CD1c-positive myeloid dendritic cell (primary cell): ENCODE measurements around the gene BCOR.

Source experiments
- DNase-seq: peaks from one replicate; pipeline ENCODE4 v3.0.0-alpha.2; 2016; ENCODE audit errors: extremely low spot score

Gene BCOR

DNA sequence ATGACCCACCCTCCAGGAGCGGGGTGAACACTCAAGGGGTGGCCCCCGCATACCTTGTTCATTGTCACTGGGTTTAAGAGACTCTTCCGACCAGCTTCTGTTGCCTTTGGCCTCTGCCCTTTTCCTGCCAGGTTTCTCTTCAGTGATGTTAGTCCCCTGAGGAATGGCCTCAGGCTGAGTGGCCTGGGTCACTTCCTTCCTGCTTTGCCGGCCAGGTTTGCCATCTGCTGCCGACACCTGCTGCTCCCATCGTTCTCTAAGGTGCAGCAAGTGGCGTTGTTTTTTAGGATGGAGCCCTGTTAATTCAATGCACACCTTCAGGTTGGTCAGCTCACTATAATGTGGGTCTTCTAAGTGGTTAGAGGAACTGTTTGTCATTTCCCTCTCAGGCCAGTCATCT lies 34.2 kb downstream of the BCOR start:
- no peak for DNase-seq

GRCh38 chrX:40062525-40063155 lies 35.1 kb downstream of the BCOR start:
- DNase-seq = no peak

GRCh38 chrX:40061871-40062524 lies 35.8 kb downstream of the BCOR start:
- no peak for DNase-seq

- no peak for DNase-seq
These were observed 36.8 kb downstream of the BCOR start for GRCh38 chrX:40061005-40061404.

GRCh38 chrX:40060356-40060845 lies 37.4 kb downstream of the BCOR start:
- DNase-seq = no peak

DNA sequence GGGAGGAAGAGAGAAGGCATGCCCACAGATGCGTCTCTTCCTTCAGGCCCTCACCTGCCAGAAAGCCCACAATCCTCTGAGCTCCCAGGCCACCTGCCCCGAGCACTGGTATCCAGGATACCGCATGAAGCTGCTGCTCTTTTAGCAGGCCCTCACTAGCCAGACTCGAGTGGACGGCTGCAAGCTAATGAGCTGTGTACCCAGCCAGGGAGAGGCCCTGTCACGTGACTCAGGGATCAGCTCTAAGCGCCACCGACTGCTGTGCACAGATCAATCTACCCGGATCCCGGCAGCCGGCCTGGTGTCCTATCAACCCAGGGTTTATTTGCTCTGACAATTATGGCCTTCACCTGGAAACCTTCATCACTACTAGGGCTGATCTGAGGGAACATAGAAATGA lies 39.0 kb downstream of the BCOR start:
- DNase-seq = no peak

GRCh38 chrX:40057405-40057804 lies 40.4 kb downstream of the BCOR start:
- DNase-seq = no peak

GRCh38 chrX:40056420-40056819 lies 41.3 kb downstream of the BCOR start:
- DNase-seq = peak; percentile 7

GRCh38 chrX:40055495-40055894 lies 42.3 kb downstream of the BCOR start:
- no peak for DNase-seq

DNA sequence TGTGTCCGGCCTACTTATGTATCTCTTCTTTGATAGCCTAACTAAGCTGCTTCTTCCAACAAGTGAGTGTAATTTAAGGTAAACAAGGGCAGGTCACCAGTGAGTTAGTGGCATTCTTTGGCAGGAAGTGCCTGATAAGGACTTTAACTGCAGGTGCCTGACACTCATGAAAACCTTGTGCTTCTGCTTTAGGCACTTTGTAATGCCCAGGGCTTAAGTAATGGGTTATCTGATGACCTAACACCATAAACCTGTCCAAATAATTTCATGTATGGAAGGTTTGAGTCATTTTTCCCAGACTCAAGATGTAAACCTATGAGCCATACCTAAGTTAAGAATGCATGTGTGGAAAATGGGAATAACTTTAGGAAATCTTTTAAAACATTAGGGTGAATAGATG lies 43.0 kb downstream of the BCOR start:
- DNase-seq = no peak

DNA sequence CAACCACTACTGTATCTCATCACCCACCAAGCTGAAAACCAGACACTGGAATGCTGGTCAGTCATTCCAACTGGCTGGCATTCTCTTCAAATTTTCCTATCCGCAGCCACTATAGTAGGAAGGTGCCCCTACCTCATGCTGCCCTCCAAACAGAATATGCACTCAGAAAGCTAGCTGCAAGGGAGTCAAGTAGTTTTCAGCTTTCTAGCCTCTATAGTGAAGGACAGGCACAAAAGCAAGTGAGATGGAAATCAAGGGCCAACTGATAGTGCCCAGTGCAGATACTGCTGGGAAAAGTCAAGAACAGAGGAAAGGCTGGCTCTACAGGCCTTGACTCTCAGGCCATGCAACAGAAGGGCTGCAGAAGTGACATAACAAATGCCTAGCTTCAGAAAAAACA lies 47.2 kb downstream of the BCOR start:
- no peak for DNase-seq

DNA sequence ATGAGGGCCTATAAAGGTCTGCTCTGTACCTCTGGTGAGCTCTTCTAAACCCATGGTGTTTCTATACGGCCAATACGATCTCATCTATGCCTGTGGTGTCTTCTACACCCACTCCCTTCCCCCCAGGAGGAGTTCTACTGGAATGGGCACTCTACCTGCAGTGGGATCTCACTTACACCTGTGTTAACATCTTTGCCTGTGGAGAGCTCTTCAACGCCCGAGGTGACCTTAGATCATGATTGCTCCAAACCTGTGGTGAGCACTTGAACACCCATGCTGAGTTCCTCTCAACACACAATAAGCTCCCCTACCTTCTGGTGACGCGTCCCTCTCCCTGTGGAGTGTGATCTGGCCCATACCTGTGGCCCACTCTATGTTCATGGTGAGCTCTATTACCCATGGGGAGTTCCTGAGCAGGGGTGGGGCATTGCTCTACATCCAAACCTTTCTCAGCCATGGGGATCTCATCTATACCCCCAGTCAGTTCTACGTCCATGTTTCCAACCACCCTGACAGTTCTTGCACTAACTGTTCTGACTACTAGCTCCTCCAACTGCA lies 48.6 kb downstream of the BCOR start:
- no peak for DNase-seq

DNA sequence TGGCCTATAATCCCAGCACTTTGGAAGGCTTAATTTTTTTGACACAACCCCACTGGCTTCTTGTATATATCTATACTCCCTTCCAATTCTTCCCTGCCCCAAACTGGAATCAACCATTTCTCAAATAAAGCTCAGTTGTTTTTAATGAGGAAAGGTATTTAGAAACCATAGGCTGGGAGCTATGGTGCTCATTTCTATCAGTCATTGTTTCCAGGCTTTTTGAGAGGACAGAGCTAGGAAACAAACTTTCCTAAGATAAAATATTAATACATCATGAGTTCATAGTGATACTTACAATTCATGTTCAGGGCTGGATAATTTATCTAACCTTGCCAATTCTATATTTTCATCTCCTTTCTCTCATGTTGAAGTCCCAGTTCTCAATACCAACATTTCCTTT lies 50.3 kb downstream of the BCOR start:
- no peak for DNase-seq

DNA sequence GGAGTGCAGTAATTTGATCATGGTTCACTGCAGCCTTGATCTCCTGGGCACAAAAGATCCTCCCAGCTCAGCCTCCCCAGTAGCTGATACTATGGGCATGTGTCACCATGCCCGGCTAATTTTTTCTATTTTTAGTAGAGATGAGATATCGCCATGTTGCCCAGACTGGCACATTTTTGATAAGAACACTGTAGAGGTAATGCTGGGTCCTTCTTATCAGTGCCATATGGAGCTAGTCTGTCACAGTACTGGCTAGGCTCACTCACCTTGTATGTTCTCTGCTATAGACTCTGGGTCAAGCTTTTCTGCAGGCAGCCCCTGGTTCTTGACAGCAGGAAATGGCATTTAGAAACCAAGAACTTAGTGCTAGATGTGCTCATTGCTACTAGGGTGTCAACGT lies 53.9 kb downstream of the BCOR start:
- DNase-seq = no peak

- DNase-seq = no peak
These were observed 55.8 kb downstream of the BCOR start for GRCh38 chrX:40041915-40042314.

DNA sequence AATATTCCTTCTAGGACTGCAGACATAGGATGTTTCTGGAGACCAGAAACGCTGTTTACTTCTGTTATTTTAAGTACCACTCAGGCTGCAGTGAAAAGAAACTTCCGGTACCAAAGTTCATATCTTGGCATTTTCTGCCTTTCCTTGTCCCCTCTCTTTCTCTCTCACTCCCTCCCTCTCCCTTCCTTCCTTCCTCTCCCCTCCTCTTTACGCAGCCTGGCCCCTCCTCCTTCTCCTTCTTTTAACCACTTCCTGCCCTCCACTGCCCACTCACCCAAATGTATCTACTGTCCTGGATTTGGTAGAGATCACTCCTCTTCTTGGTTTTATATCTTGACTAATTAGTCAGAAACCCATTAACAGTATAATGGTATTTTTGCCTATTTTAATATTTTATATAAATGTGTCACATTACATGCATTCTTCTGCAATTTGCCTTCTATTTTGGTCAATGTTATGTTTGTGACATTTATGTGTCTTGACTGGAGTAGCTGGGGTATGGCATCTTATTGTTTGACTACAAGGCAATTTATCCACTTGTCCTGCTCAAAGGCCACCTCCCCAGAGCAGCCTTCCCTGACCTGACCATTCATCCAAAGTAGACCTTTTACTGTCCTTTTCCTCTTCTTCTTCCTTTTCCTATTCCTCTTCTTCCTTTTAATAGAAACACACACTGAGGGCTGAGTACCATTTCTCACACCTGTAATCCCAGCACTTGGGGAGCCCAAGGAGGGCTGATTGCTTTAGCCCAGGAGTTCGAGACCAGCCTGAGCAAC lies 56.9 kb downstream of the BCOR start:
- no peak for DNase-seq

- no peak for DNase-seq
These were observed 57.9 kb downstream of the BCOR start for GRCh38 chrX:40039887-40040286.

- DNase-seq = no peak
These were observed 60.4 kb downstream of the BCOR start for GRCh38 chrX:40037367-40037766.

GRCh38 chrX:40035726-40036125 lies 62.0 kb downstream of the BCOR start:
- no peak for DNase-seq

- DNase-seq = no peak
These were observed 65.8 kb downstream of the BCOR start for GRCh38 chrX:40031911-40032310.

GRCh38 chrX:40030205-40030604 lies 67.6 kb downstream of the BCOR start:
- no peak for DNase-seq

- DNase-seq = no peak
These were observed 75.3 kb downstream of the BCOR start for GRCh38 chrX:40022421-40022820.

DNA sequence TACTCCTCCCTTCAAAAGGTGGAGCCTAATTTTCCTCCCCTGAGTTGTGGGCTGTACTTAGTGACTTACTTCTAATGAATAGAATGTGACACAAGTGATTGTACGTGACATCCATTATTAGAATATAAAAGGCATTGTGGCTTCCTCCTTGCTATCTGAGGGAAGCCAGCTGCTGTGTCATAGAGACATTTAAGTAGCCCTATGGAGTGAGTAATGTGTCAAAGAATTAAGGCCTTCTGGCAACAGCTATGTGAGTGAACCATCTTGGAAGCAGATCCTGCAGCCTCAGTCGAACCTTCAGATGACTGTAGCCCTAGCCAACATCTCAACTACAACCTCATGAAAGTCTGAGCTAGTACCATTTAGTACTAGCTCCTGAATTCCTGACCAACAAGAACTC lies 76.1 kb downstream of the BCOR start:
- DNase-seq = no peak
